ENCODE measurements around the gene WDR64.

- TF ChIP-seq CTCF (conservative IDR thresholded peaks at IDR 0.05; ENCODE audit: low read depth in 2 of 2) (no peak), EZH2phosphoT487 (IDR thresholded peaks at IDR 0.05; ENCODE audit: unreplicated experiment) (no peak), REST (IDR thresholded peaks at IDR 0.05; ENCODE audit: unreplicated experiment) (no peak), CREB1 (CRISPR knock-in tag; IDR thresholded peaks at IDR 0.05; ENCODE audit: low read depth) (no peak), POLR2AphosphoS5 (IDR thresholded peaks at IDR 0.05; ENCODE audit: low read depth) (no peak), EZH2 (IDR thresholded peaks at IDR 0.05; ENCODE audit: low read depth, unreplicated experiment) (no peak), NANOG (IDR thresholded peaks at IDR 0.05; ENCODE audit: borderline replicate concordance) (no peak), ZNF462 (CRISPR knock-in tag; IDR thresholded peaks at IDR 0.05) (no peak), ZNF114 (CRISPR knock-in tag; IDR thresholded peaks at IDR 0.05) (no peak), JUNB (IDR thresholded peaks at IDR 0.05; ENCODE audit: unreplicated experiment) (no peak), STAT1 (IDR thresholded peaks at IDR 0.05; ENCODE audit: unreplicated experiment) (no peak)
- TF ChIP-seq, protein P1, sequence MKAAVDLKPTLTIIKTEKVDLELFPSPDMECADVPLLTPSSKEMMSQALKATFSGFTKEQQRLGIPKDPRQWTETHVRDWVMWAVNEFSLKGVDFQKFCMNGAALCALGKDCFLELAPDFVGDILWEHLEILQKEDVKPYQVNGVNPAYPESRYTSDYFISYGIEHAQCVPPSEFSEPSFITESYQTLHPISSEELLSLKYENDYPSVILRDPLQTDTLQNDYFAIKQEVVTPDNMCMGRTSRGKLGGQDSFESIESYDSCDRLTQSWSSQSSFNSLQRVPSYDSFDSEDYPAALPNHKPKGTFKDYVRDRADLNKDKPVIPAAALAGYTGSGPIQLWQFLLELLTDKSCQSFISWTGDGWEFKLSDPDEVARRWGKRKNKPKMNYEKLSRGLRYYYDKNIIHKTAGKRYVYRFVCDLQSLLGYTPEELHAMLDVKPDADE (IDR thresholded peaks at IDR 0.05): no peak
These were observed 19.1 kb upstream of the WDR64 start for GRCh38 chr1:241632987-241633386.
